ENCODE measurements around the gene BICDL1. TPM values are rescaled to one million over a fixed set of nuclear protein-coding genes. Genes with fewer than 3 reads are reported as not detected.

The BICDL1 gene
- total RNA-seq, 3 donors from 2014 or later, result 6.7 to 10.6 (median 6.8) TPM

DNA sequence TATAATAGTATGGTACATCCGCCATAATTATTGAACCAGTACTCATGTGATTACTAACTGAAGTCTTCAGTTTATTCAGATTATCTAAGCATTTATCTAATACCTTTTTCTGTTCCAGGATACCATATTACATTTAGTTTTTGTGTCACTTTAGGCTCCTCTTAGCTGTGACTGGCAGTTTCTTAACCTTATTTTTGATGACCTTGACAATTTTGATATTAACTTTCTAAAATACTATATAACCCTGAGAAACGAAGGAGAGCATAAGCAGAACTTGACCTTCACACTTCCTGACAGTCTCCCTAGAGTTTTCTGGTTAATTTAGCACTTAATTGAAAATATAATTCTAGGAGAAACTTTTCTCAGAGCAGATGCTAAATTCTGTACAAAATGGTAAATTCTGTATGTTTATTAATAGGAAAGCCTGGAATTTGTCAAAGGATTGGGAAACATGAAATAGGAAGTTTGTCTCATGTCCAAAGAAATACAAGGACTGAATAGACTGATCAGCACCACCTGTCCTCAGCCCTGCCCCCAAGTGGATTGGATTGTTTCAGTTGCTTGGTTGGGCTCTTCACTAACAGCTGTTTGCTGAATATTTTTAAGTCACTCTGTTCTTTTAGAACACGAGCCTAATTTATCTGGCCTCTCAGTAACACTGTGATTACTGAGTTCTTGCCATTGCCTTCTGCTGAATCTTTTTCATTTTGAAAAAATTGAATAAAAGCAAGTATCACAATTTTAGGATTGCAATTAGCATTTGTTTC lies 6.0 kb downstream of the BICDL1 start:
- H3K4me3 ChIP-seq, result no peak overlapping the region
- no peaks in the 10 kb centered on the region for H3K9me3 ChIP-seq
- intact Hi-C loops (cut with DNase I, micrococcal nuclease), result no loop called here
- H3K4me1 ChIP-seq (ENCODE audit: low read depth), result peaks cover 5% of the 10 kb centered on the region
- ATAC-seq (no peak), DNase-seq (no peak)
- TF ChIP-seq, protein P1, sequence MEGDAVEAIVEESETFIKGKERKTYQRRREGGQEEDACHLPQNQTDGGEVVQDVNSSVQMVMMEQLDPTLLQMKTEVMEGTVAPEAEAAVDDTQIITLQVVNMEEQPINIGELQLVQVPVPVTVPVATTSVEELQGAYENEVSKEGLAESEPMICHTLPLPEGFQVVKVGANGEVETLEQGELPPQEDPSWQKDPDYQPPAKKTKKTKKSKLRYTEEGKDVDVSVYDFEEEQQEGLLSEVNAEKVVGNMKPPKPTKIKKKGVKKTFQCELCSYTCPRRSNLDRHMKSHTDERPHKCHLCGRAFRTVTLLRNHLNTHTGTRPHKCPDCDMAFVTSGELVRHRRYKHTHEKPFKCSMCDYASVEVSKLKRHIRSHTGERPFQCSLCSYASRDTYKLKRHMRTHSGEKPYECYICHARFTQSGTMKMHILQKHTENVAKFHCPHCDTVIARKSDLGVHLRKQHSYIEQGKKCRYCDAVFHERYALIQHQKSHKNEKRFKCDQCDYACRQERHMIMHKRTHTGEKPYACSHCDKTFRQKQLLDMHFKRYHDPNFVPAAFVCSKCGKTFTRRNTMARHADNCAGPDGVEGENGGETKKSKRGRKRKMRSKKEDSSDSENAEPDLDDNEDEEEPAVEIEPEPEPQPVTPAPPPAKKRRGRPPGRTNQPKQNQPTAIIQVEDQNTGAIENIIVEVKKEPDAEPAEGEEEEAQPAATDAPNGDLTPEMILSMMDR (IDR thresholded peaks at IDR 0.05), result no peak
- H3K36me3 ChIP-seq (ENCODE audit: low read depth), result no peaks in the 10 kb centered on the region

DNA sequence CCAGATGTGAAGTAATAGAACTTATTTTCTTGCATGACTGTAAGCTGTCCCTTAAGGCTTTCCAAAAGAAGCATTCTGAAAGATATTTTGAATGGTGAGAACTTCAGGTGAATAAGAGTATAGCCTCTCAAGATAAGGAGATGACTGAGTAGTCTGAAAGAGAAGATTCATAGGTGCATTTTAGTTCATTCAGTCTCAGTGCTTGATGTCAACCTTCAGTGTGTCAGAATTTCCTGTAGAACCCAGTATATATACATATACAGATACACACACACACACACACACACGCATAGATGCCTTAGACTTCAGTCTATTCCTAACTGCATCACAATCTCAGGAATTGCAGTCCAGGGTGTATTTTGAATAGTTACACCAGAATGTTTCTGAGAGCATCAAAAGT lies 7.4 kb downstream of the BICDL1 start:
- ATAC-seq (no peak), DNase-seq (no peak)

DNA sequence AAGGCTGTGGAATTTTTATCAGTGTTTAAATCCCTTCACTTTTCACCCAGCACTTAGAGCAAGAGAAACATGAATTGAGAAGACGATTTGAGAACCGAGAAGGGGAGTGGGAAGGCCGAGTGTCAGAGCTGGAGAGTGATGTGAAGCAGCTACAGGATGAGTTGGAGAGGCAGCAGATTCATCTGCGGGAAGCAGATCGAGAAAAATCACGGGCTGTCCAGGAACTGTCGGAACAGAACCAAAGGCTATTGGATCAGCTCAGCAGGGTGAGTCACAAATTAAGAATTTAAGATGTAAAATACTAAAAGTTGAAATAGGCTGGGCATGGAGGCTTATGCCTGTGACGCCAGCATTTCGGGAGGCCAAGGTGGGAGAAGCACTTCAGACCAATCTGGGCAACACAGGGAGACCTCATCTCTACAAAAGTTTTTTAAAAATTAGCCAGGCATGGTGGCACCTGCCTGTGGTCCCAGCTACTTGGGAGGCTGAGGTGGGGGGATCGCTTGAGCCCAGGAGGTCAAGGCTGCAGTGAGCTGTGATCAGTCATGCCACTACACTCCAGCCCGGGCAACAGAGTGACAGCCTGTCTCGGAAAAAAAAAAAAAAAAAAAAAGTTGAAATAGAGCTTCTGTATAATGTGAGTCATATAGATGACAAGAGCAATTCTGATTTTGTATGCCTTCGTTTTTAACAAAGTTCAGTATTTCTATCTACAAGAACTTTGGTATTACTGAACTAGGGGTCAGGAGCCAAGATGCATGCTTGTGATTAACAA lies 9.6 kb downstream of the BICDL1 start:
- TF ChIP-seq, protein P1 (IDR thresholded peaks at IDR 0.05), result no peak
- intact Hi-C loops (cut with DNase I, micrococcal nuclease), result no loop called here

More for the DNA sequence above, 7.4 kb downstream of the BICDL1 start:
- intact Hi-C loops (cut with DNase I, micrococcal nuclease), result no loop called here
- Histone ChIP-seq H3K36me3 (ENCODE audit: low read depth) (no peaks in the 10 kb centered on the region), H3K4me1 (ENCODE audit: low read depth) (no peaks in the 10 kb centered on the region), H3K4me3 (no peak overlapping the region), H3K9me3 (no peaks in the 10 kb centered on the region)
- TF ChIP-seq, protein P1 (IDR thresholded peaks at IDR 0.05), result no peak

DNA sequence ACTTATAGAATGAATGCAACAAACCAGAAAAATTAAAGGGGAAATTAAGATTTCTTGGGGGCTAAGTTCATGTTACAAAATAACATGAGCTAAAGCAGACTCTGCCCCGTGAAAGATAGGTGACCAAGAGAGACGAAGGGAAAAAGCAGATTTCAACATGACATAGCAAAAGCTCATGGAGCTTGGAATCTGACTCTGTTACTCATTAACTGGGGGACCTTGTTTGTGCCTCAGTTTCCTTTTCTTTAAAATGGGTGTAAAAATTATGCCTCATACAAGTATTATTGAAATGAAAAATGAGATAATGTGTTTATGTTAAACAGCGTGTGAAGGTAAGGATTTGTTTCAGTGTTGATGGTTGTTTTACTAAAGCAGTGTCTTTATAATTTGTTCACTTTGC lies 11.5 kb downstream of the BICDL1 start:
- no peaks in the 10 kb centered on the region for H3K9me3 ChIP-seq
- H3K4me3 ChIP-seq, result no peak overlapping the region
- TF ChIP-seq, protein P1 (IDR thresholded peaks at IDR 0.05), result no peak
- no peak for DNase-seq
- ATAC-seq, result no peak
- H3K36me3 ChIP-seq (ENCODE audit: low read depth), result no peaks in the 10 kb centered on the region
- intact Hi-C loops (cut with DNase I, micrococcal nuclease), result no loop called here
- H3K4me1 ChIP-seq (ENCODE audit: low read depth), result no peaks in the 10 kb centered on the region

More for the DNA sequence above, 9.6 kb downstream of the BICDL1 start:
- Histone ChIP-seq H3K4me3 (no peak overlapping the region), H3K36me3 (ENCODE audit: low read depth) (no peaks in the 10 kb centered on the region), H3K4me1 (ENCODE audit: low read depth) (no peaks in the 10 kb centered on the region), H3K9me3 (no peaks in the 10 kb centered on the region)
- ATAC-seq (no peak), DNase-seq (no peak)

DNA sequence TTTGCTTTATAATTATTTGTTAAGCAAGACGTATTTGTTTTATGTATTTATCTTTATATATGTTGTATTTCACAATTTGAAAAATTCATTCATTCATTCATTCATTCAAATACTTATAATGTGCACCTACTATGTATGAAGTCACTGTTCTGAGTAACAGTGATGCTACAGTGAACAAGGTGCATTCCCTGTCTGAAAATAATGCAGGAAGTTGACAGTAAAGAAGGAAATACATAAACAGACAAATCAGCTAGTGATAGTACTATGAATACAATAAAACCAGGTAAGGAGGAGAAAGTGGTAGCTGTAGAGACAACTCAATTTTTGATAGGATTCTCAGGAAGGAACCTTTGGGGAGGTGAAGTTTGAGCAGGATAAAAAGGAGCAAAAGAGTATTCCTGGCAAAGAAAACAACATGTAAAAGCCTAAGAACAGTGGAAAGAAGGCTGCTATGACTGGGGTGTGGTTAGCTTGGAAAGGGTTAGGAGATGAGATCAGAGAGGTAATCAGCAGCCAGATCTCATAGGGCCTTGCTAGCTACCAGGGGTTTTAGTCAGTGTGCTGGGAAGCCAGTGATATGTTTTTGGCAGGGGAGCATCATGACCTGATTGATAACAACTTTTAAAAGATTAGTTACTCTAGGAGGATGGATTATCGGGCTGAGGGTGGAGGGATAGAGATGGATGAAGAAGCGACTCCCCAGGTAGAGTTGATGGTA lies 17.4 kb downstream of the BICDL1 start:
- Histone ChIP-seq H3K9me3 (no peaks in the 10 kb centered on the region), H3K4me3 (no peak overlapping the region), H3K4me1 (ENCODE audit: low read depth) (no peaks in the 10 kb centered on the region), H3K36me3 (ENCODE audit: low read depth) (no peaks in the 10 kb centered on the region)
- intact Hi-C loops (cut with DNase I, micrococcal nuclease), result no loop called here
- ATAC-seq (no peak), DNase-seq (no peak)
- TF ChIP-seq, protein P1 (IDR thresholded peaks at IDR 0.05), result no peak

Data from mucosa of descending colon (tissue), 3 donors.